Spleen (tissue), 7 donors: ENCODE data around the gene CHST12.

Experiments
- POLR2A ChIP-seq, 3 donors: fragments of 450-650 bp; IDR thresholded peaks; one replicate each; pipeline ENCODE4 v1.5.1; 2017; ENCODE audit warnings: antibody characterized with exemption in 3 of 3, mild to moderate bottlenecking in 1 of 3
- POLR2AphosphoS5 ChIP-seq, 3 donors: sonication (generic); formaldehyde crosslinking; IDR thresholded peaks; one replicate each; pipeline ENCODE4 v1.5.1; 2017; ENCODE audit warnings: antibody characterized with exemption in 3 of 3
- TF ChIP-seq, protein P1 (sequence below), 11 experiments: fragments of 200-600 bp in 7 of 11; fragments of 450-650 bp in 4 of 11; sonication (generic) in 4 of 11; IDR thresholded peaks in 8 of 11; conservative IDR thresholded peaks in 3 of 11; 1 replicate in 7 of 11; 2 replicates in 4 of 11; pipeline versions ENCODE4 v1.4.0 to v1.8.0; 2016 to 2021; ENCODE audit warnings: antibody characterized with exemption in 11 of 11, inconsistent platforms in 4 of 11, mild to moderate bottlenecking in 1 of 11
- donor health status: DM: no; HTN: no; CAD: no; lungs with moderate emphysema.
- donor health status: DM: no; HTN: no; CAD: no.
- donor health status: DM: no; HTN: no; CAD: no.

- TF ChIP-seq, protein P1, sequence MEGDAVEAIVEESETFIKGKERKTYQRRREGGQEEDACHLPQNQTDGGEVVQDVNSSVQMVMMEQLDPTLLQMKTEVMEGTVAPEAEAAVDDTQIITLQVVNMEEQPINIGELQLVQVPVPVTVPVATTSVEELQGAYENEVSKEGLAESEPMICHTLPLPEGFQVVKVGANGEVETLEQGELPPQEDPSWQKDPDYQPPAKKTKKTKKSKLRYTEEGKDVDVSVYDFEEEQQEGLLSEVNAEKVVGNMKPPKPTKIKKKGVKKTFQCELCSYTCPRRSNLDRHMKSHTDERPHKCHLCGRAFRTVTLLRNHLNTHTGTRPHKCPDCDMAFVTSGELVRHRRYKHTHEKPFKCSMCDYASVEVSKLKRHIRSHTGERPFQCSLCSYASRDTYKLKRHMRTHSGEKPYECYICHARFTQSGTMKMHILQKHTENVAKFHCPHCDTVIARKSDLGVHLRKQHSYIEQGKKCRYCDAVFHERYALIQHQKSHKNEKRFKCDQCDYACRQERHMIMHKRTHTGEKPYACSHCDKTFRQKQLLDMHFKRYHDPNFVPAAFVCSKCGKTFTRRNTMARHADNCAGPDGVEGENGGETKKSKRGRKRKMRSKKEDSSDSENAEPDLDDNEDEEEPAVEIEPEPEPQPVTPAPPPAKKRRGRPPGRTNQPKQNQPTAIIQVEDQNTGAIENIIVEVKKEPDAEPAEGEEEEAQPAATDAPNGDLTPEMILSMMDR (IDR thresholded peaks at IDR 0.05 in 8 of 11, conservative IDR thresholded peaks at IDR 0.05 in 3 of 11), result no peak
- TF ChIP-seq POLR2A (IDR thresholded peaks at IDR 0.05) (no peak), POLR2AphosphoS5 (IDR thresholded peaks at IDR 0.05) (no peak)
Measured at GRCh38 chr7:2357571-2357970, 45.8 kb upstream of the CHST12 start.
